ENCODE results near the gene IFNGR2. TPM values are rescaled to one million over a fixed set of nuclear protein-coding genes. Genes with fewer than 3 reads are reported as not detected.

IFNGR2 gene
- total and polyA plus RNA-seq, 2 of the 4 experiments (the other 2 are of a cell fraction) = 66.0 to 73.8 TPM

- peak; percentile 49; the same call in 1 of the 2 replicates for TF ChIP-seq CEBPB (IDR thresholded peaks at IDR 0.05; ENCODE audit: low read depth, low read length)
- no peak for TF ChIP-seq MXI1 (IDR thresholded peaks at IDR 0.05; ENCODE audit: borderline replicate concordance, low read depth, low read length)
- no peak for TF ChIP-seq BHLHE40 (IDR thresholded peaks at IDR 0.05; ENCODE audit: low read depth, low read length)
- no peak for TF ChIP-seq POLR2A (IDR thresholded peaks at IDR 0.05; ENCODE audit: low read depth, low read length)
- no peak overlapping the region for H2BK120ac ChIP-seq (ENCODE audit: low read depth, low read length)
- no peak overlapping the region for H3K4me2 ChIP-seq (ENCODE audit: low read depth, low read length)
- no peak overlapping the region for H3K4me3 ChIP-seq (ENCODE audit: insufficient read depth, low read depth, low read length)
- H4K8ac ChIP-seq (ENCODE audit: low read depth in 2 of 2, low read length in 2 of 2) = no peak overlapping the region
- in situ Hi-C loops (cut with MboI; ENCODE audit: low sequenced_read_pairs) (loop anchor here (25.0 kb wide), 1 partner anchor 596 kb away; no protein-coding TSS in a partner anchor), intact Hi-C loops (cut with micrococcal nuclease) (no loop called here), dilution Hi-C loops (cut with HindIII; ENCODE audit: low sequenced_read_pairs, unreplicated experiment) (no loop called here)
- no peak overlapping the region for H4K91ac ChIP-seq (ENCODE audit: insufficient read depth, low read depth, low read length)
- BruUV-seq (replicated peaks) = no TSS peak
- no peak for ATAC-seq (ENCODE audit: low read depth)
- no peaks in the 10 kb centered on the region for H3K9me3 ChIP-seq (ENCODE audit: control insufficient read depth, insufficient read depth, low read length)
- no peak overlapping the region for H3K14ac ChIP-seq (replicated peaks; ENCODE audit: low read depth, low read length)
- H2BK15ac ChIP-seq (ENCODE audit: low read depth, low read length) = no peak overlapping the region
- H4K20me1 ChIP-seq (ENCODE audit: insufficient read depth, low read length) = peaks cover 10% of the 10 kb centered on the region
- H2AFZ ChIP-seq (replicated peaks; ENCODE audit: low read length, poor library complexity) = no peak overlapping the region
- peaks cover 56% of the 10 kb centered on the region for H3K36me3 ChIP-seq (ENCODE audit: control insufficient read depth, insufficient read depth, low read length)
- CTCF ChIA-PET = no interaction called here
- no peak overlapping the region for H3K18ac ChIP-seq (ENCODE audit: low read depth, low read length)
- H2BK20ac ChIP-seq (ENCODE audit: low read depth, low read length) = no peak overlapping the region
- no peaks in the 10 kb centered on the region for H3K9me1 ChIP-seq (ENCODE audit: insufficient read depth, low read length)
- no peak overlapping the region for H3K9ac ChIP-seq (ENCODE audit: low read depth, low read length)
- DNase-seq = no peak
- H4K5ac ChIP-seq (ENCODE audit: low read depth, low read length) = no peak overlapping the region
- H3K4ac ChIP-seq (ENCODE audit: low read depth, low read length) = no peak overlapping the region
- WGBS, 2 experiments (ENCODE audit: extremely low coverage in 2 of 2, insufficient read length in 1 of 2) = 87% methylated on average over 3 of the region's 8 CpGs; no CpG with 5 or more reads in 1 of the 2 experiments
- no peak overlapping the region for H3K23ac ChIP-seq (ENCODE audit: low read depth, low read length)
- H3K27ac ChIP-seq (ENCODE audit: insufficient read depth, low read length) = no peak overlapping the region
- no peak overlapping the region for H2AK9ac ChIP-seq (replicated peaks; ENCODE audit: low read depth, low read length, poor library complexity)
- POLR2A ChIA-PET (ENCODE audit: unreplicated experiment) = no interaction called here
- no peak overlapping the region for H2BK5ac ChIP-seq (ENCODE audit: low read depth, low read length, poor library complexity, severe bottlenecking)
- H2AK5ac ChIP-seq (ENCODE audit: low read depth, low read length) = no peak overlapping the region
- H3K27me3 ChIP-seq (ENCODE audit: control insufficient read depth, insufficient read depth, low read length) = no peaks in the 10 kb centered on the region
- H3K4me1 ChIP-seq (ENCODE audit: control insufficient read depth, insufficient read depth, low read length) = peaks cover 10% of the 10 kb centered on the region
- no peak overlapping the region for H3K56ac ChIP-seq (ENCODE audit: extremely low read depth, insufficient read depth, low read length)
- H3K79me1 ChIP-seq (ENCODE audit: low read depth in 1 of 2, low read length in 2 of 2) = peaks cover 23 to 42% of the 10 kb centered on the region in 2 experiments
Measured at GRCh38 chr21:33433425-33434114, 30.4 kb downstream of the IFNGR2 start.
